ENCODE results near the gene CREBZF.
"Not testable (repeated sequence)": the region's sequence is repeated elsewhere in the genome, so short reads cannot be mapped to it uniquely, and the experiment has no call there.

CREBZF gene

GRCh38 chr11:85627998-85628770 is 36.7 kb downstream of the CREBZF start, which contains the start of gene TMEM126B:
Gene TMEM126B, plus strand, starts transcription at chr11:85628593. Its CDS starts 15 bp downstream, at chr11:85628608.
- in situ Hi-C loops (cut with MboI; ENCODE audit: low sequenced_read_pairs) = no loop called here

- in situ Hi-C loops (cut with MboI; ENCODE audit: low sequenced_read_pairs) = no loop called here
These were observed 37.5 kb downstream of the CREBZF start, which contains the start of gene DLG2 for GRCh38 chr11:85627332-85627997. Gene DLG2, minus strand, starts transcription at chr11:85627344.

- in situ Hi-C loops (cut with MboI; ENCODE audit: low sequenced_read_pairs) = no loop called here
These were observed 38.4 kb downstream of the CREBZF start for GRCh38 chr11:85626496-85626895.

GRCh38 chr11:85620256-85620655 is 44.7 kb downstream of the CREBZF start:
- in situ Hi-C loops (cut with MboI; ENCODE audit: low sequenced_read_pairs) = no loop called here

- in situ Hi-C loops (cut with MboI; ENCODE audit: low sequenced_read_pairs) = no loop called here
These were observed 45.4 kb downstream of the CREBZF start for GRCh38 chr11:85619499-85619898.

- in situ Hi-C loops (cut with MboI; ENCODE audit: low sequenced_read_pairs) = not testable (repeated sequence)
These were observed 53.3 kb downstream of the CREBZF start for GRCh38 chr11:85611643-85612042.
